ENCODE data around the gene MEF2A.

MEF2A gene

DNA sequence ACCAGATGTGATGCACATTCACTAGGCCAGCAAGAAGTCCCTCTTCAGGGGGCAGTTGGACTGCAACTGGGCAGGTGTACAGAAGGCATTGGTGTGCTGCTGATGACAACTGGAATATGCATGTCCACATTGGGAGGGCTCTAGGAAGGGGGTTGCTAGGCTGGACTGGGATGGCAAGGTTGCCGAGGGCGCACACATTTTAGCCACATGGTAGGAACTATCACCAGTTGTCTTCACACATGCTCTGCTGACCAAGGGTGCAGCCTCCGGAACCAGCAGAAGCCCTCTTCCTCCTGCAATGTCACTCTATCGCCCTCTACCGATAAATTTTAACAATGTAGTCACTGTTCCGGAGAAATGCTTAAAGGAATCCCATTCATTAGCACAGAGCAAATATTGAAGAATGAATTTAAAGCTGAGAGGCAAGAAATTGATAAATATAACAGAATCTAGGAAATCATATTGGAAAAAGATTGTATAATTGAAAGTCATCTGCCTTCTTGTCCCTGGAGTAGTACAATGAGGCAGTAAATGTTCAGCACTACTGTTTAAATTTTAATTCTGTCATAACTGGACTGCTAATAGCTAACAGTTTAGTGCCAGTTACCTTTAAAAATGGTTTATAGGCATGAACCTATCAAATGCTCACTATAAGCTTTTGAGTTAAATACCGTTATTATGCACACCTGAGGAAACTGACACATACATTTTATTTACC lies 190.1 kb downstream of the MEF2A start:
- Histone ChIP-seq H3K9ac (ENCODE audit: low read depth, low read length) (no peak overlapping the region), H3K27me3 (ENCODE audit: insufficient read depth, low read length) (peaks cover 10% of the 10 kb centered on the region; the same call in 1 of the 2 replicates), H3K4me1 (ENCODE audit: insufficient read depth, low read length) (no peaks in the 10 kb centered on the region), H3K4me3 (ENCODE audit: low read length) (no peak overlapping the region), H3K27ac (ENCODE audit: low read length) (no peak overlapping the region), H3K36me3 (ENCODE audit: insufficient read depth, low read depth, low read length) (no peaks in the 10 kb centered on the region), H3K9me3 (ENCODE audit: insufficient read depth, low read depth, low read length) (no peaks in the 10 kb centered on the region)

DNA sequence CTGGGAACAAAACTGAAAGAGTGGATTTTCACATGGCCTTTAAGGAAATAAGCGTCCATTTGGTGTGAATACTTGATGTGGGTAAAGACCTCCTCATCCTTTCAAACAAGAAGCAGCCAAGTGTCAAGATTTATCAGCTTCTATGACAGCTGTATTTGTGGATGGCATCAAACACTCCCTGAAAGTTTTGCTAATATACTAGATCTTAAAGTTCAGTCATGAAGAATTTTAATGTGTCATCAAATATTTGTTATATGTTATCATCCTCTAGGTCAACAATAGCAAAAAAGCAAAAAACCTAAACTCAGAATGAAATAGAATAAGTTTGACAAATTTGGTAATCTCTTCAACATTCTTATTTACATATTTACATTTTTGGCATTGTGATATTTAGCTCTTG lies 196.5 kb downstream of the MEF2A start:
- no peaks in the 10 kb centered on the region for H3K36me3 ChIP-seq (ENCODE audit: insufficient read depth, low read depth, low read length)
- no peaks in the 10 kb centered on the region for H3K4me1 ChIP-seq (ENCODE audit: insufficient read depth, low read length)
- no peak overlapping the region for H3K9ac ChIP-seq (ENCODE audit: low read depth, low read length)
- no peaks in the 10 kb centered on the region for H3K27me3 ChIP-seq (ENCODE audit: insufficient read depth, low read length)
- no peak overlapping the region for H3K4me3 ChIP-seq (ENCODE audit: low read length)
- no peaks in the 10 kb centered on the region for H3K9me3 ChIP-seq (ENCODE audit: insufficient read depth, low read depth, low read length)
- H3K27ac ChIP-seq (ENCODE audit: low read length) = no peak overlapping the region

DNA sequence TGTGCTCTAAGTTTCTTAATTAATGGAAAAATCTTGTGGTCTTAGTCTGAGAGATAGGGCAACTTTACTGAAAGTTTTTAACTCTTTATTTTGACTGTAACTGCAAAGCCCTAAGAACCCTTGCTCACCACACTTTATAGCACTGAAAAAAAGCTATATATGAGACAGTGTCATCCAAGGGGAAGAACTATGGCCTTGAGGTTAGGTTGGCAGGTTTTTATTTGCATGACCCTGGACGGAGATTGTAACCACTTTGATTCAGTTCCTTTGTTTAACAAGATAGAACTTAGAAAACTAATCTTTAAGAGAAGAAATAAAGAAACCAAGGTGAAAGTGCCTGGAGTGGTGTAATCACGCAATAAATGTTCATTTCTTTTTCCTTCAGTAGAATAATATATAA lies 198.0 kb downstream of the MEF2A start:
- H3K4me3 ChIP-seq (ENCODE audit: low read length) = no peak overlapping the region
- H3K9me3 ChIP-seq (ENCODE audit: insufficient read depth, low read depth, low read length) = no peaks in the 10 kb centered on the region
- H3K4me1 ChIP-seq (ENCODE audit: insufficient read depth, low read length) = no peaks in the 10 kb centered on the region
- H3K36me3 ChIP-seq (ENCODE audit: insufficient read depth, low read depth, low read length) = no peaks in the 10 kb centered on the region
- no peak overlapping the region for H3K9ac ChIP-seq (ENCODE audit: low read depth, low read length)
- no peak overlapping the region for H3K27ac ChIP-seq (ENCODE audit: low read length)
- no peaks in the 10 kb centered on the region for H3K27me3 ChIP-seq (ENCODE audit: insufficient read depth, low read length)

DNA sequence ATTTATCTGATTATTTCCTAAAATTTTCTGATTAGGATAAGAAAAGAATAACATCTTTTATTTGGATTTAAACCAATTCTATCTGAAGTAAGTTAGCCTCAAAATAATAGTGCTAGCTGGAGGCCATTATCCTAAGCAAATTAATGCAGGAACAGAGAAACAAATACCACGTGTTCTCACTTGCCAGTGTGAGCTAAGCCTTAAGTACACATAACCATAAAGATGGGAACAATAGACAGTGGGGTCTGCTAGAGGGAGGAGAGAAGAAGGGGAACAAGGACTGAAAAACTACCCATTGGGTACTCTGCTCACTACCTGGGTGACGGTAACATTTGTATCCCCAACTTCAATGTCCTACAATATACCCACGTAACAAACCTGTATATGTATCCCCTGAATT lies 198.7 kb downstream of the MEF2A start:
- no peaks in the 10 kb centered on the region for H3K9me3 ChIP-seq (ENCODE audit: insufficient read depth, low read depth, low read length)
- no peak overlapping the region for H3K27ac ChIP-seq (ENCODE audit: low read length)
- no peak overlapping the region for H3K4me3 ChIP-seq (ENCODE audit: low read length)
- no peaks in the 10 kb centered on the region for H3K27me3 ChIP-seq (ENCODE audit: insufficient read depth, low read length)
- H3K36me3 ChIP-seq (ENCODE audit: insufficient read depth, low read depth, low read length) = no peaks in the 10 kb centered on the region
- no peak overlapping the region for H3K9ac ChIP-seq (ENCODE audit: low read depth, low read length)
- no peaks in the 10 kb centered on the region for H3K4me1 ChIP-seq (ENCODE audit: insufficient read depth, low read length)
